MM.1S (cell line): ENCODE measurements around the gene TCF12.
"Not testable (repeated sequence)": the region's sequence is repeated elsewhere in the genome, so short reads cannot be mapped to it uniquely, and the experiment has no call there.

ENCODE experiments used
- DNase-seq: peaks from one replicate; pipeline ENCODE4 v3.0.0-alpha.2; 2015
- H2AFZ ChIP-seq: fragments of 300-600 bp; sonication (generic); 2 replicates; pipeline ENCODE4 v1.6.0; 2016; ENCODE audit warnings: antibody characterized with exemption, low read length
- H3F3A ChIP-seq: fragments of 300-600 bp; sonication (generic); 2 replicates; pipeline ENCODE4 v1.6.1; 2016; ENCODE audit warnings: mild to moderate bottlenecking, antibody characterized with exemption, low read length, moderate library complexity, mixed read lengths; ENCODE audit not compliant: insufficient read depth
- H3K27ac ChIP-seq: fragments of 300-600 bp; sonication (generic); 2 replicates; pipeline ENCODE4 v1.5.1; 2016; ENCODE audit warnings: mild to moderate bottlenecking, low read length
- H3K27me3 ChIP-seq: fragments of 300-600 bp; sonication (generic); replicated peaks from 2 replicates; pipeline ENCODE4 v1.6.0; 2016; ENCODE audit warnings: low read length; ENCODE audit not compliant: insufficient read depth
- H3K36me3 ChIP-seq: fragments of 300-600 bp; sonication (generic); replicated peaks from 2 replicates; pipeline ENCODE4 v1.6.1; 2016; ENCODE audit warnings: mild to moderate bottlenecking, low read length, mixed read lengths; ENCODE audit not compliant: insufficient read depth
- H3K4me1 ChIP-seq: fragments of 300-600 bp; sonication (generic); 2 replicates; pipeline ENCODE4 v1.6.1; 2016; ENCODE audit warnings: low read length, mixed read lengths
- H3K4me2 ChIP-seq: fragments of 300-600 bp; sonication (generic); 2 replicates; pipeline ENCODE4 v1.6.0; 2016; ENCODE audit warnings: low read depth, low read length
- H3K4me3 ChIP-seq: fragments of 300-600 bp; sonication (generic); 2 replicates; pipeline ENCODE4 v1.5.1; 2016; ENCODE audit warnings: low read length, mixed read lengths
- H3K79me2 ChIP-seq: fragments of 300-600 bp; sonication (generic); 2 replicates; pipeline ENCODE4 v1.6.1; 2016; ENCODE audit warnings: mixed run types, low read length, mixed read lengths
- H3K9ac ChIP-seq: fragments of 300-600 bp; sonication (generic); 2 replicates; pipeline ENCODE4 v1.6.1; 2016; ENCODE audit warnings: low read length, mixed read lengths
- H3K9me2 ChIP-seq: fragments of 300-600 bp; sonication (generic); replicated peaks from 2 replicates; pipeline ENCODE4 v1.6.1; 2016; ENCODE audit warnings: mild to moderate bottlenecking, low read length, mixed read lengths; ENCODE audit not compliant: insufficient read depth
- H3K9me3 ChIP-seq: fragments of 300-600 bp; sonication (generic); replicated peaks from 2 replicates; pipeline ENCODE4 v1.6.1; 2016; ENCODE audit warnings: mild to moderate bottlenecking, low read length, mixed read lengths; ENCODE audit not compliant: insufficient read depth
- H4K20me1 ChIP-seq: fragments of 300-600 bp; sonication (generic); 2 replicates; pipeline ENCODE4 v1.6.1; 2016; ENCODE audit warnings: mild to moderate bottlenecking, low read length, moderate library complexity, mixed read lengths; ENCODE audit not compliant: insufficient read depth
- EZH2 ChIP-seq: fragments of 300-600 bp; sonication (generic); optimal IDR thresholded peaks from 2 replicates; pipeline ENCODE3; 2017; ENCODE audit warnings: low read depth, mild to moderate bottlenecking, antibody characterized with exemption, low read length, mixed read lengths
- EZH2phosphoT487 ChIP-seq: fragments of 300-600 bp; sonication (generic); IDR thresholded peaks from 2 replicates; pipeline ENCODE4 v1.6.1; 2018; ENCODE audit warnings: antibody characterized with exemption, low read length
- TF ChIP-seq, protein P1 (sequence below): fragments of 300-600 bp; sonication (generic); IDR thresholded peaks from 2 replicates; pipeline ENCODE4 v1.5.1; 2016; ENCODE audit warnings: antibody characterized with exemption, low read length, mixed read lengths

Gene TCF12

DNA sequence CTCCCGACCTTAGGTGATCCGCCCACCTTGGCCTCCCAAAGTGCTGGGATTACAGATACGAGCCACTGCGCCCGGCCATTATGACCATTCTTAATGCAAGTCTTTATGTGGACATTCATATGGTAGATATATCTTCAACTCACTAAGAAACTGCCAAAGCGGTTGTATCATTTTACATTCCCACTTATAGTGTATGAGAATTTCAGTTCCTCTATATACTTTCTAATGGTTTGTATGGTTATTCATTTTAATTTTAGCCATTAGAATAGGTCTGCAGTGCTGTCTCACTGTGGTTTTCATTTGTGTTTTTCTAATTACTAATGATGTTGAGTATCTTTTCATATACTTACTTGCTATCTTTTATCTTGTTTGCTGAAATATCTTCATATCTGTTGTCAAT is 32.5 kb downstream of the TCF12 start:
- Histone ChIP-seq H3K27ac (no peak overlapping the region), H3K27me3 (no peaks in the 10 kb centered on the region), H3K36me3 (0 out of 2 replicates have a peak, but pooled peaks cover 2% of the 10 kb centered on the region), H3K4me1 (no peaks in the 10 kb centered on the region), H3K4me3 (no peak overlapping the region), H3K9me2 (no peaks in the 10 kb centered on the region), H3F3A (no peaks in the 10 kb centered on the region), H4K20me1 (no peaks in the 10 kb centered on the region), H3K9me3 (no peaks in the 10 kb centered on the region), H2AFZ (no peak overlapping the region), H3K79me2 (peaks cover 22% of the 10 kb centered on the region), H3K4me2 (no peak overlapping the region), H3K9ac (no peak overlapping the region)
- TF ChIP-seq EZH2: no peak
- TF ChIP-seq, protein P1, sequence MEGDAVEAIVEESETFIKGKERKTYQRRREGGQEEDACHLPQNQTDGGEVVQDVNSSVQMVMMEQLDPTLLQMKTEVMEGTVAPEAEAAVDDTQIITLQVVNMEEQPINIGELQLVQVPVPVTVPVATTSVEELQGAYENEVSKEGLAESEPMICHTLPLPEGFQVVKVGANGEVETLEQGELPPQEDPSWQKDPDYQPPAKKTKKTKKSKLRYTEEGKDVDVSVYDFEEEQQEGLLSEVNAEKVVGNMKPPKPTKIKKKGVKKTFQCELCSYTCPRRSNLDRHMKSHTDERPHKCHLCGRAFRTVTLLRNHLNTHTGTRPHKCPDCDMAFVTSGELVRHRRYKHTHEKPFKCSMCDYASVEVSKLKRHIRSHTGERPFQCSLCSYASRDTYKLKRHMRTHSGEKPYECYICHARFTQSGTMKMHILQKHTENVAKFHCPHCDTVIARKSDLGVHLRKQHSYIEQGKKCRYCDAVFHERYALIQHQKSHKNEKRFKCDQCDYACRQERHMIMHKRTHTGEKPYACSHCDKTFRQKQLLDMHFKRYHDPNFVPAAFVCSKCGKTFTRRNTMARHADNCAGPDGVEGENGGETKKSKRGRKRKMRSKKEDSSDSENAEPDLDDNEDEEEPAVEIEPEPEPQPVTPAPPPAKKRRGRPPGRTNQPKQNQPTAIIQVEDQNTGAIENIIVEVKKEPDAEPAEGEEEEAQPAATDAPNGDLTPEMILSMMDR: no peak
- no peak for TF ChIP-seq EZH2phosphoT487
- DNase-seq: no peak

DNA sequence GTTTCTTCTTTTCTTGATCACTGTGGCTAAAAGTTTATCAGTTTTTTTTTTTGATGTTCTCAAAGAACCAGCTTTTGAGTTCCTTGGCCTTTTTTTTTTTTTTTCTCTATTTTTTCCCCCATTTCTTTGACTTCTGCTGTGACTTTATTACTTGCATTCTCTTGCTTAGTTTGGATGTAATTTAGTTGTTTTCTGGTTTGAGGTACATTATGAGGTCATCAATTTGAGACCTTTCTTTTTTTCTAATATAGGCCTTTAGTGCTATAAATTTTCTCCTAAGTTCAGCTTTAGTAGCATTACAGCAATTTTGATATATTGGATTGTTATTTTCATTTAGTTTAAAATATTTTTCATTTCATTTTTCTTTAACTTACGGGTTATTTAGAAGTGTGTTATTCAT is 35.3 kb downstream of the TCF12 start:
- no peak overlapping the region for H3K9ac ChIP-seq
- no peaks in the 10 kb centered on the region for H3K9me2 ChIP-seq
- no peak for TF ChIP-seq EZH2phosphoT487
- TF ChIP-seq EZH2: no peak
- TF ChIP-seq, protein P1: no peak
- H3K36me3 ChIP-seq: no peaks in the 10 kb centered on the region
- no peaks in the 10 kb centered on the region for H3K27me3 ChIP-seq
- no peak overlapping the region for H3K27ac ChIP-seq
- no peak for DNase-seq
- no peaks in the 10 kb centered on the region for H3K4me1 ChIP-seq
- peaks cover 22% of the 10 kb centered on the region for H3K79me2 ChIP-seq
- H2AFZ ChIP-seq: no peak overlapping the region
- H3K4me3 ChIP-seq: no peak overlapping the region
- H3K4me2 ChIP-seq: no peak overlapping the region
- no peaks in the 10 kb centered on the region for H4K20me1 ChIP-seq
- H3F3A ChIP-seq: no peaks in the 10 kb centered on the region
- H3K9me3 ChIP-seq: no peaks in the 10 kb centered on the region; the same call in 1 of the 2 replicates

DNA sequence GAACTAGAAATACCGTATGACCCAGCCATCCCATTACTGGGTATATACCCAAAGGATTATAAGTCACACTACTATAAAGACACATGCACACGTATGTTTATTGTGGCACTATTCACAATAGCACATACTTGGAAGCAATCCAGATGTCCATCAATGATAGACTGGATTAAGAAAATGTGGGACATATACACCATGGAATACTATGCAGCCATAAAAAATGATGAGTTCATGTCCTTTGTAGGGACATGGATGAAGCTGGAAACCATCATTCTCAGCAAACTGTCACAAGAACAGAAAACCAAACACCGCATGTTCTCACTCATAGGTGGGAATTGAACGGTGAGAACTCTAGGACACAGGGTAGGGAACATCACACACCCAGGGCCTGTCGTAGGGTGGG is 36.6 kb downstream of the TCF12 start:
- not testable (repeated sequence) for H3K4me2 ChIP-seq, H4K20me1 ChIP-seq, DNase-seq, H3K36me3 ChIP-seq, H3K4me1 ChIP-seq, H3K9me3 ChIP-seq, H3F3A ChIP-seq, H3K9ac ChIP-seq, H2AFZ ChIP-seq, H3K27me3 ChIP-seq, H3K9me2 ChIP-seq, H3K27ac ChIP-seq, H3K4me3 ChIP-seq
- H3K79me2 ChIP-seq: peaks cover 27% of the 10 kb centered on the region

DNA sequence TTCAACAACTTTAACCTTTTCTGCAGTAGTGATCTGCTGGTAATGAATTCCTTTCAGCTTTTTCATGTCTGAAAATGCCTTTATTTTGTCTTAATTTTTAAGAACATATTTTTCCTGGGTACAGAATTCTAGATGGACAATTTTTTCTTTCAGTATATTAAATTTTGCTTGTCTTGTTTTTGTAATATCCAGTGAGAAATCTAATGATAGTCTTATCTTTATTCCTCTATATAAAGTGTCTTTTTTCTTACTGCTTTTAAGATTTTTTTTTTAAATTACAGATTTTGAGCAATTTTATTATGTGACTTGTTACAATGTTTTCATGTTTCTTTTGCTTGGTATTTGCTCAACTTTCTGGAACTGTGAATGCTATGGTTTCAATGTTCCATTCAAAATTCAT is 38.1 kb downstream of the TCF12 start:
- no peaks in the 10 kb centered on the region for H3K9me2 ChIP-seq
- H3K36me3 ChIP-seq: no peaks in the 10 kb centered on the region
- H3K9ac ChIP-seq: no peak overlapping the region
- DNase-seq: no peak
- no peak overlapping the region for H3K27ac ChIP-seq
- no peaks in the 10 kb centered on the region for H3K4me1 ChIP-seq
- no peaks in the 10 kb centered on the region; the same call in 1 of the 2 replicates for H3K9me3 ChIP-seq
- H3F3A ChIP-seq: no peaks in the 10 kb centered on the region
- H3K79me2 ChIP-seq: peaks cover 25% of the 10 kb centered on the region
- no peaks in the 10 kb centered on the region for H4K20me1 ChIP-seq
- TF ChIP-seq, protein P1: no peak
- TF ChIP-seq EZH2phosphoT487 (no peak), EZH2 (no peak)
- no peak overlapping the region for H3K4me2 ChIP-seq
- no peak overlapping the region for H2AFZ ChIP-seq
- H3K4me3 ChIP-seq: no peak overlapping the region
- no peaks in the 10 kb centered on the region for H3K27me3 ChIP-seq
